HepG2 (cell line): ENCODE results near the gene NEDD8.

Source experiments
- ARNT ChIP-seq: fragments of 450-650 bp; IDR thresholded peaks from 2 replicates; pipeline ENCODE4 v1.6.1; 2017
- CBX5 ChIP-seq: sonication (generic); formaldehyde crosslinking; IDR thresholded peaks from 2 replicates; pipeline ENCODE4 v1.4.0; 2020; ENCODE audit warnings: missing genetic modification reagents, borderline replicate concordance
- ELF1 ChIP-seq: sonication (generic); formaldehyde crosslinking; IDR thresholded peaks from 2 replicates; pipeline ENCODE4 v1.4.0; 2020; ENCODE audit warnings: missing genetic modification reagents
- HNRNPUL1 ChIP-seq: fragments of 200-400 bp; formaldehyde crosslinking; IDR thresholded peaks from 2 replicates; pipeline ENCODE4 v1.6.1; 2017; ENCODE audit warnings: low read depth, mild to moderate bottlenecking, low read length, moderate library complexity
- HOXD1 ChIP-seq: sonication (generic); formaldehyde crosslinking; IDR thresholded peaks from 2 replicates; pipeline ENCODE4 v1.5.0; 2020; ENCODE audit warnings: missing genetic modification reagents
- NR2C2 ChIP-seq: sonication (generic); formaldehyde crosslinking; IDR thresholded peaks from 2 replicates; pipeline ENCODE4 v1.4.0; 2020; ENCODE audit warnings: missing genetic modification reagents, mild to moderate bottlenecking, moderate library complexity, borderline replicate concordance
- POLR2A ChIP-seq, 2 experiments: IDR thresholded peaks; 2 replicates each; pipeline ENCODE4 v1.6.1; 2011; ENCODE audit warnings: low read depth in 2 of 2, low read length in 2 of 2, mild to moderate bottlenecking in 1 of 2, moderate library complexity in 1 of 2; ENCODE audit not compliant: insufficient read depth in 1 of 2
- SNAPC4 ChIP-seq: sonication (generic); formaldehyde crosslinking; IDR thresholded peaks from 2 replicates; pipeline ENCODE4 v1.4.0; 2020; ENCODE audit warnings: mild to moderate bottlenecking, missing genetic modification reagents
- ZNF530 ChIP-seq: sonication (generic); formaldehyde crosslinking; IDR thresholded peaks from 2 replicates; pipeline ENCODE4 v1.5.0; 2020; ENCODE audit warnings: low read depth, mild to moderate bottlenecking, missing genetic modification reagents
- TF ChIP-seq, protein P1 (sequence below): sonication (generic); formaldehyde crosslinking; conservative IDR thresholded peaks from 2 replicates; pipeline ENCODE4 v1.4.0; 2020; ENCODE audit warnings: missing genetic modification reagents
- TF ChIP-seq, protein P2 (sequence below): sonication (generic); formaldehyde crosslinking; IDR thresholded peaks from 2 replicates; pipeline ENCODE4 v1.8.0; 2022; ENCODE audit warnings: missing genetic modification reagents, mild to moderate bottlenecking, borderline replicate concordance
- TF ChIP-seq, protein P3 (sequence below): sonication (generic); formaldehyde crosslinking; IDR thresholded peaks from 2 replicates; pipeline ENCODE4 v1.5.0; 2020; ENCODE audit warnings: mild to moderate bottlenecking, missing genetic modification reagents, moderate library complexity
- TF ChIP-seq, protein P4 (sequence below): sonication (generic); formaldehyde crosslinking; IDR thresholded peaks from 2 replicates; pipeline ENCODE4 v1.4.0; 2020; ENCODE audit warnings: missing genetic modification reagents
- TF ChIP-seq, protein P5 (sequence below): sonication (generic); formaldehyde crosslinking; IDR thresholded peaks from 2 replicates; pipeline ENCODE4 v1.4.0; 2020; ENCODE audit warnings: missing genetic modification reagents

DNA sequence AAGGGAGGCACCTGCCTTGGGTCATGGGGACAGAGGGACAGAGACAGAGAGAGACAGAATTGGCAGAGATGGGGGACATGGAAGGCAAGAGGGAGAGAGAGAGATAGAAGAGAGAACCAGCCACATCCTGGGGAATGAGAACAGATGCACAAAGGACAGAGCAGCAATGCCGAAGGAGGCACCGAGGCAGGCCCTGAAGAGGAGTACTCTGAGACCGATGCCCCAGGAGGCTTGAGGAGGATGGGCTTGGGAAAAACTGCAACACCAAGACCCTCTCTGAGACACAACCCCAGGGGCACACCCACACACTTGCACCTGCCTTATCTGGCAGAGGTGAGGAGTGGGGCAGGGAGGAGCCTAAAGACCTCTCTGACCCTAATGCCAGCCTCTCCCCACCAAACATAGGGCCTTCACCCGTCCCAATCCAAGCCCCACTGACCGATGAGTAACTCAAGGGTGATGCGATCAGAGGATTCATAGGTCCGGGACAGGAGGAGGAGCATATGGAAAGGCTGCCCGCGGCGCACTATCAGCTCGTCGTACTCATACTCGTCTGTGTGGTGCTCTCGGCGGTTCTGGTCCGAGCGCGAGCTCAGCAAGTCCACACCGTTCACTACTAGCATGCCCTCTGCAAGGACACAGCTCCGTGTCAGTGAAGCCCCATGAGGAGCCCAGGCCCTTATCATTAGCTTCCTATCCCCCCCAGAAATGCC lies 29.2 kb upstream of the NEDD8 start:
- TF ChIP-seq SNAPC4 (CRISPR knock-in tag), result no peak
- TF ChIP-seq, protein P1, sequence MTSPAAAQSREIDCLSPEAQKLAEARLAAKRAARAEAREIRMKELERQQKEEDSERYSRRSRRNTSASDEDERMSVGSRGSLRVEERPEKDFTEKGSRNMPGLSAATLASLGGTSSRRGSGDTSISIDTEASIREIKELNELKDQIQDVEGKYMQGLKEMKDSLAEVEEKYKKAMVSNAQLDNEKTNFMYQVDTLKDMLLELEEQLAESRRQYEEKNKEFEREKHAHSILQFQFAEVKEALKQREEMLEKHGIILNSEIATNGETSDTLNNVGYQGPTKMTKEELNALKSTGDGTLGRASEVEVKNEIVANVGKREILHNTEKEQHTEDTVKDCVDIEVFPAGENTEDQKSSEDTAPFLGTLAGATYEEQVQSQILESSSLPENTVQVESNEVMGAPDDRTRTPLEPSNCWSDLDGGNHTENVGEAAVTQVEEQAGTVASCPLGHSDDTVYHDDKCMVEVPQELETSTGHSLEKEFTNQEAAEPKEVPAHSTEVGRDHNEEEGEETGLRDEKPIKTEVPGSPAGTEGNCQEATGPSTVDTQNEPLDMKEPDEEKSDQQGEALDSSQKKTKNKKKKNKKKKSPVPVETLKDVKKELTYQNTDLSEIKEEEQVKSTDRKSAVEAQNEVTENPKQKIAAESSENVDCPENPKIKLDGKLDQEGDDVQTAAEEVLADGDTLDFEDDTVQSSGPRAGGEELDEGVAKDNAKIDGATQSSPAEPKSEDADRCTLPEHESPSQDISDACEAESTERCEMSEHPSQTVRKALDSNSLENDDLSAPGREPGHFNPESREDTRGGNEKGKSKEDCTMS (CRISPR knock-in tag), result no peak
- no peak for TF ChIP-seq ARNT
- TF ChIP-seq POLR2A (IDR thresholded peaks at IDR 0.05; ENCODE audit: insufficient read depth in 1 of 2, low read depth in 2 of 2, low read length in 2 of 2), result no peak
- TF ChIP-seq, protein P2, sequence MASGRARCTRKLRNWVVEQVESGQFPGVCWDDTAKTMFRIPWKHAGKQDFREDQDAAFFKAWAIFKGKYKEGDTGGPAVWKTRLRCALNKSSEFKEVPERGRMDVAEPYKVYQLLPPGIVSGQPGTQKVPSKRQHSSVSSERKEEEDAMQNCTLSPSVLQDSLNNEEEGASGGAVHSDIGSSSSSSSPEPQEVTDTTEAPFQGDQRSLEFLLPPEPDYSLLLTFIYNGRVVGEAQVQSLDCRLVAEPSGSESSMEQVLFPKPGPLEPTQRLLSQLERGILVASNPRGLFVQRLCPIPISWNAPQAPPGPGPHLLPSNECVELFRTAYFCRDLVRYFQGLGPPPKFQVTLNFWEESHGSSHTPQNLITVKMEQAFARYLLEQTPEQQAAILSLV (CRISPR knock-in tag), result no peak
- no peak for TF ChIP-seq ELF1
- TF ChIP-seq NR2C2 (CRISPR knock-in tag), result no peak
- TF ChIP-seq CBX5 (CRISPR knock-in tag), result no peak
- no peak for TF ChIP-seq ZNF530 (CRISPR knock-in tag)
- TF ChIP-seq HNRNPUL1, result no peak
- TF ChIP-seq, protein P3, sequence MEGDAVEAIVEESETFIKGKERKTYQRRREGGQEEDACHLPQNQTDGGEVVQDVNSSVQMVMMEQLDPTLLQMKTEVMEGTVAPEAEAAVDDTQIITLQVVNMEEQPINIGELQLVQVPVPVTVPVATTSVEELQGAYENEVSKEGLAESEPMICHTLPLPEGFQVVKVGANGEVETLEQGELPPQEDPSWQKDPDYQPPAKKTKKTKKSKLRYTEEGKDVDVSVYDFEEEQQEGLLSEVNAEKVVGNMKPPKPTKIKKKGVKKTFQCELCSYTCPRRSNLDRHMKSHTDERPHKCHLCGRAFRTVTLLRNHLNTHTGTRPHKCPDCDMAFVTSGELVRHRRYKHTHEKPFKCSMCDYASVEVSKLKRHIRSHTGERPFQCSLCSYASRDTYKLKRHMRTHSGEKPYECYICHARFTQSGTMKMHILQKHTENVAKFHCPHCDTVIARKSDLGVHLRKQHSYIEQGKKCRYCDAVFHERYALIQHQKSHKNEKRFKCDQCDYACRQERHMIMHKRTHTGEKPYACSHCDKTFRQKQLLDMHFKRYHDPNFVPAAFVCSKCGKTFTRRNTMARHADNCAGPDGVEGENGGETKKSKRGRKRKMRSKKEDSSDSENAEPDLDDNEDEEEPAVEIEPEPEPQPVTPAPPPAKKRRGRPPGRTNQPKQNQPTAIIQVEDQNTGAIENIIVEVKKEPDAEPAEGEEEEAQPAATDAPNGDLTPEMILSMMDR (CRISPR knock-in tag), result no peak
- TF ChIP-seq HOXD1, result no peak
- TF ChIP-seq, protein P4, sequence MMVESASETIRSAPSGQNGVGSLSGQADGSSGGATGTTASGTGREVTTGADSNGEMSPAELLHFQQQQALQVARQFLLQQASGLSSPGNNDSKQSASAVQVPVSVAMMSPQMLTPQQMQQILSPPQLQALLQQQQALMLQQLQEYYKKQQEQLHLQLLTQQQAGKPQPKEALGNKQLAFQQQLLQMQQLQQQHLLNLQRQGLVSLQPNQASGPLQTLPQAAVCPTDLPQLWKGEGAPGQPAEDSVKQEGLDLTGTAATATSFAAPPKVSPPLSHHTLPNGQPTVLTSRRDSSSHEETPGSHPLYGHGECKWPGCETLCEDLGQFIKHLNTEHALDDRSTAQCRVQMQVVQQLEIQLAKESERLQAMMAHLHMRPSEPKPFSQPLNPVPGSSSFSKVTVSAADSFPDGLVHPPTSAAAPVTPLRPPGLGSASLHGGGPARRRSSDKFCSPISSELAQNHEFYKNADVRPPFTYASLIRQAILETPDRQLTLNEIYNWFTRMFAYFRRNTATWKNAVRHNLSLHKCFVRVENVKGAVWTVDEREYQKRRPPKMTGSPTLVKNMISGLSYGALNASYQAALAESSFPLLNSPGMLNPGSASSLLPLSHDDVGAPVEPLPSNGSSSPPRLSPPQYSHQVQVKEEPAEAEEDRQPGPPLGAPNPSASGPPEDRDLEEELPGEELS, result no peak
- TF ChIP-seq, protein P5, sequence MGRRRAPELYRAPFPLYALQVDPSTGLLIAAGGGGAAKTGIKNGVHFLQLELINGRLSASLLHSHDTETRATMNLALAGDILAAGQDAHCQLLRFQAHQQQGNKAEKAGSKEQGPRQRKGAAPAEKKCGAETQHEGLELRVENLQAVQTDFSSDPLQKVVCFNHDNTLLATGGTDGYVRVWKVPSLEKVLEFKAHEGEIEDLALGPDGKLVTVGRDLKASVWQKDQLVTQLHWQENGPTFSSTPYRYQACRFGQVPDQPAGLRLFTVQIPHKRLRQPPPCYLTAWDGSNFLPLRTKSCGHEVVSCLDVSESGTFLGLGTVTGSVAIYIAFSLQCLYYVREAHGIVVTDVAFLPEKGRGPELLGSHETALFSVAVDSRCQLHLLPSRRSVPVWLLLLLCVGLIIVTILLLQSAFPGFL (CRISPR knock-in tag), result no peak
